Endothelial cell of umbilical vein (primary cell): Measurements from ENCODE around the gene OR4D5. TPM values are rescaled to one million over a fixed set of nuclear protein-coding genes. Genes with fewer than 3 reads are reported as not detected.

Experiments
- BruUV-seq: library from RNA; stranded (reverse); fragments of 400-500 nt; replicated peaks from 2 replicates; lab custom pipeline; 2021; lab: Mats Ljungman, UMichigan
- CTCF ChIA-PET: fragments of 300-600, 350-600 bp; sonication (Branson Sonifier 250); formaldehyde crosslinking; loops from one replicate; lab custom pipeline; 2021; ENCODE audit warnings: antibody characterized with exemption, inconsistent platforms; lab: Charles Lee
- POLR2A ChIA-PET: fragments of 300-600, 350-600 bp; sonication (Branson Sonifier 250); formaldehyde crosslinking; loops from one replicate; lab custom pipeline; 2021; ENCODE audit warnings: antibody characterized with exemption, inconsistent platforms; lab: Charles Lee
- DNase-seq: peaks from one replicate; pipeline ENCODE4 v3.0.0-alpha.2; 2011; ENCODE audit warnings: low read depth, low spot score
- FAIRE-seq: peaks from 2 replicates; lab custom pipeline; 2011; peaks lifted over from hg19 to GRCh38; lab: Jason Lieb, UNC
- H2AFZ ChIP-seq: 2 replicates; pipeline ENCODE4 v1.6.0; 2012; ENCODE audit warnings: low read depth, low read length, control low read depth, inconsistent platforms
- H3K27ac ChIP-seq: 2 replicates; pipeline ENCODE4 v1.5.1; 2011; ENCODE audit warnings: low read depth, mild to moderate bottlenecking, control low read depth, low read length, moderate library complexity; ENCODE audit not compliant: insufficient read depth
- H3K27me3 ChIP-seq, 2 experiments: 2 replicates each; pipeline versions ENCODE4 v1.6.0 to v1.6.1; 2011; ENCODE audit warnings: low read length in 2 of 2, mixed read lengths in 1 of 2; ENCODE audit not compliant: control insufficient read depth in 2 of 2, insufficient read depth in 2 of 2
- H3K36me3 ChIP-seq, 2 experiments: 2 replicates in 1 of 2; 3 replicates in 1 of 2; pipeline ENCODE4 v1.5.1; 2011; ENCODE audit warnings: low read length in 2 of 2, mild to moderate bottlenecking in 1 of 2, moderate library complexity in 1 of 2; ENCODE audit not compliant: control insufficient read depth in 2 of 2, insufficient read depth in 2 of 2; ENCODE audit errors: extremely low read depth in 1 of 2
- H3K4me1 ChIP-seq: 3 replicates; pipeline ENCODE4 v1.5.1; 2011; ENCODE audit warnings: mild to moderate bottlenecking, low read length; ENCODE audit not compliant: control insufficient read depth, insufficient read depth; ENCODE audit errors: extremely low read depth
- H3K4me2 ChIP-seq: 2 replicates; pipeline ENCODE4 v1.6.1; 2011; ENCODE audit warnings: low read length, control low read depth, mixed read lengths; ENCODE audit not compliant: insufficient read depth
- H3K4me3 ChIP-seq, 3 experiments: fragments of 200-600 bp in 1 of 3; sonication (generic), shearing (Covaris generic) in 1 of 3; replicated peaks in 1 of 3; 2 replicates each; pipeline ENCODE4 v1.5.1; 2011 to 2016; ENCODE audit warnings: control low read depth in 3 of 3, low read length in 3 of 3, mild to moderate bottlenecking in 2 of 3, inconsistent platforms in 1 of 3, low read depth in 1 of 3, moderate library complexity in 1 of 3; ENCODE audit not compliant: insufficient read depth in 1 of 3
- H3K79me2 ChIP-seq: 2 replicates; pipeline ENCODE4 v1.6.0; 2012; ENCODE audit warnings: low read length, inconsistent platforms; ENCODE audit not compliant: control insufficient read depth, insufficient read depth
- H3K9ac ChIP-seq: replicated peaks from 2 replicates; pipeline ENCODE3; 2011; ENCODE audit warnings: low read length, control low read depth; ENCODE audit not compliant: insufficient read depth; ENCODE audit errors: extremely low read depth
- H3K9me1 ChIP-seq: replicated peaks from 3 replicates; pipeline ENCODE4 v1.6.0; 2011; ENCODE audit warnings: mild to moderate bottlenecking, low read length; ENCODE audit not compliant: control insufficient read depth, insufficient read depth; ENCODE audit errors: extremely low read depth
- H3K9me3 ChIP-seq: replicated peaks from 2 replicates; pipeline ENCODE4 v1.5.1; 2012; ENCODE audit warnings: low read length, inconsistent platforms; ENCODE audit not compliant: control insufficient read depth, insufficient read depth
- H4K20me1 ChIP-seq: replicated peaks from 2 replicates; pipeline ENCODE3; 2011; ENCODE audit warnings: mild to moderate bottlenecking, low read length; ENCODE audit not compliant: control insufficient read depth, insufficient read depth; ENCODE audit errors: extremely low read depth
- CTCF ChIP-seq, 2 donors: IDR thresholded peaks; 1 replicate in 1 of 2; 2 replicates in 1 of 2; pipeline ENCODE4 v1.5.1; 2011; ENCODE audit warnings: low read length in 2 of 2, mild to moderate bottlenecking in 2 of 2, moderate library complexity in 2 of 2, control low read depth in 1 of 2, inconsistent platforms in 1 of 2, low read depth in 1 of 2; ENCODE audit not compliant: insufficient read depth in 1 of 2; ENCODE audit errors: extremely low read depth in 1 of 2
- EZH2 ChIP-seq: IDR thresholded peaks from 2 replicates; pipeline ENCODE4 v1.6.1; 2012; ENCODE audit warnings: borderline replicate concordance, low read depth, mild to moderate bottlenecking, moderate library complexity, low read length, inconsistent platforms; ENCODE audit not compliant: severe bottlenecking
- FOS ChIP-seq: IDR thresholded peaks from 2 replicates; pipeline ENCODE4 v1.6.1; 2011; ENCODE audit warnings: mild to moderate bottlenecking, low read length, moderate library complexity, borderline replicate concordance; ENCODE audit not compliant: insufficient read depth
- GATA2 ChIP-seq: IDR thresholded peaks from 2 replicates; pipeline ENCODE4 v1.7.0; 2011; ENCODE audit warnings: low read depth, mild to moderate bottlenecking, moderate library complexity, mixed read lengths, low read length; ENCODE audit not compliant: insufficient read length, insufficient read depth
- JUN ChIP-seq: IDR thresholded peaks from 2 replicates; pipeline ENCODE4 v1.6.1; 2011; ENCODE audit warnings: borderline replicate concordance, low read depth; ENCODE audit not compliant: insufficient read length, insufficient read depth
- MAX ChIP-seq: IDR thresholded peaks from 2 replicates; pipeline ENCODE4 v1.6.1; 2011; ENCODE audit not compliant: insufficient read depth, insufficient read length
- MYC ChIP-seq: IDR thresholded peaks from one replicate; pipeline ENCODE4 v1.6.1; 2011; ENCODE audit warnings: mild to moderate bottlenecking, low read depth, low read length
- POLR2A ChIP-seq: IDR thresholded peaks from 2 replicates; pipeline ENCODE4 v1.6.1; 2012; ENCODE audit warnings: low read depth, mild to moderate bottlenecking, control low read depth, low read length
- POLR2AphosphoS5 ChIP-seq: IDR thresholded peaks from 2 replicates; pipeline ENCODE4 v1.6.1; 2012; ENCODE audit warnings: low read depth, mild to moderate bottlenecking, control low read depth, low read length, moderate library complexity; ENCODE audit not compliant: insufficient read depth
- dilution Hi-C: fragments of 300-500 bp; cut with MboI; formaldehyde crosslinking; loops from one replicate; pipeline ENCODE4 v1.15.0; 2019; ENCODE audit warnings: low sequenced_read_pairs; ENCODE audit not compliant: extremely low pct_ligation_motif_present
- intact Hi-C: fragments of 100-400 bp; cut with micrococcal nuclease; formaldehyde crosslinking; loops from one replicate; pipeline ENCODE4 v1.10.0; 2022
- polyA plus RNA-seq, 4 experiments: library from polyadenylated mRNA; depleted of rRNA in 3 of 4; stranded (reverse) in 3 of 4; unstranded in 1 of 4; fragments of >200 nt; gene quantifications; 2 replicates each; pipeline versions ENCODE4 v1.2.1 to v1.2.3, GENCODE V29; 2011 to 2012; ENCODE audit warnings: missing spikeins in 1 of 4
- total RNA-seq: library from RNA; stranded (reverse); gene quantifications from 2 replicates; pipeline ENCODE4 v1.2.3, GENCODE V29; 2021

Gene OR4D5
- total and polyA plus RNA-seq, 2 donors (not counting 3 experiments of a cell fraction or from before 2014, with no cell fraction given) = not detected

DNA sequence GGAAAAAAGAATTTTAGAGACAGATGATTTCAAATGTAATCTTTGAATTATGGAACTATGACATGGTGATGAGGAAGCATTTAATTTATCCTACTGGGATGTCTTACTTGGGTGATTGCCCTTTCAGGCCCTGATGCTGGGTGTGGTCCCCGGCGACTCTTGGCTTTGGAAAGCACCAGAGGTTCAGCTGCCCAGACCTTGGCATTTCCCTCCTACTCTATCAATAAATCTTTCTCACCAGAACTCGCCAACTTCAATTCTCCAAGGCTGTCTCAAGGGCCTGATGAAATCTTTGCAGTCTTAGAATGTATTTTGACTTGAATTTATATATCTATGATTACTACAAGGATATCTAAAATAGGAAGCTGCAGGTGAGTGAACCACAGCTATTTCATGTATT is 18.5 kb upstream of the OR4D5 start:
- dilution Hi-C loops = no loop called here
- FAIRE-seq = no peak

More for the DNA sequence above, 18.5 kb upstream of the OR4D5 start:
- Histone ChIP-seq H3K27ac (no peak overlapping the region), H3K9me3 (no peaks in the 10 kb centered on the region), H3K4me1 (no peaks in the 10 kb centered on the region), H3K4me2 (no peak overlapping the region), H3K9ac (no peak overlapping the region), H3K79me2 (no peaks in the 10 kb centered on the region), H3K27me3 (no peaks in the 10 kb centered on the region), H3K4me3 (no peak overlapping the region), H3K9me1 (no peaks in the 10 kb centered on the region), H4K20me1 (no peaks in the 10 kb centered on the region), H3K36me3 (no peaks in the 10 kb centered on the region), H2AFZ (no peak overlapping the region)
- ChIA-PET CTCF (no interaction called here), POLR2A (no interaction called here)
- intact Hi-C loops = loop anchor here (10.0 kb wide), 1 partner anchor 114 kb away; no protein-coding TSS in a partner anchor
- no TSS peak for BruUV-seq
- TF ChIP-seq CTCF (IDR thresholded peaks at IDR 0.05; ENCODE audit: extremely low read depth in 1 of 2, insufficient read depth in 1 of 2, low read depth in 1 of 2, low read length in 2 of 2) (no peak), EZH2 (no peak), POLR2A (no peak), JUN (no peak), MYC (no peak), POLR2AphosphoS5 (no peak), FOS (no peak), MAX (no peak), GATA2 (no peak)
- DNase-seq = no peak
